K562 (cell line): ENCODE measurements around the gene RPS2. TPM values are rescaled to one million over a fixed set of nuclear protein-coding genes. Genes with fewer than 3 reads are reported as not detected.

Experiments
- CBFA2T3 ChIP-seq: fragments of 450-650 bp; IDR thresholded peaks from 2 replicates; pipeline ENCODE4 v1.6.1; 2017
- CREB1 ChIP-seq, 2 experiments: sonication (generic) in 1 of 2; formaldehyde crosslinking in 1 of 2; IDR thresholded peaks; 2 replicates each; pipeline versions ENCODE4 v1.6.1 to v1.8.0; 2012 to 2022; ENCODE audit warnings: inconsistent platforms in 1 of 2, mild to moderate bottlenecking in 1 of 2, missing genetic modification reagents in 1 of 2, moderate library complexity in 1 of 2
- STAT5A ChIP-seq: IDR thresholded peaks from 2 replicates; pipeline ENCODE4 v1.6.1; 2012; ENCODE audit warnings: low read length, inconsistent platforms, borderline replicate concordance
- ZNF24 ChIP-seq: fragments of 450-650 bp; IDR thresholded peaks from 2 replicates; pipeline ENCODE4 v1.6.1; 2016
- ZNF740 ChIP-seq, 3 experiments: fragments of 200-800 bp in 1 of 3; sonication (Bioruptor generic) in 1 of 3; sonication (generic) in 1 of 3; formaldehyde crosslinking in 1 of 3; IDR thresholded peaks; 2 replicates each; pipeline versions ENCODE4 v1.6.1 to v1.8.0; 2016 to 2022; ENCODE audit warnings: mild to moderate bottlenecking in 2 of 3, missing compliant biosample characterization in 2 of 3, missing genetic modification characterization in 2 of 3, missing genetic modification reagents in 1 of 3
- polyA plus RNA-seq, 8 experiments: library from polyadenylated mRNA; depleted of rRNA in 4 of 8; stranded (reverse) in 5 of 8; unstranded in 3 of 8; fragments of >200 nt; fragmentation: Nextera tagmentation in 2 of 8; fragmentation: Illumina TruSeq in 1 of 8; extraction: Ambion mirVana in 2 of 8; extraction: Trizol in 1 of 8; gene quantifications; 2 replicates each; pipeline versions ENCODE4 v1.2.1 to v1.2.3, GENCODE V29; 2011 to 2014; ENCODE audit warnings: inconsistent platforms in 1 of 8, missing spikeins in 1 of 8
- total RNA-seq, 7 experiments: library from RNA; depleted of rRNA in 6 of 7; stranded (reverse); fragments of >200 nt in 6 of 7; fragmentation: Illumina TruSeq in 2 of 7; extraction: Trizol in 2 of 7; gene quantifications; 2 replicates each; pipeline versions ENCODE4 v1.2.1 to v1.2.3, GENCODE V29; 2011 to 2021; ENCODE audit warnings: low replicate concordance in 1 of 7
- TF ChIP-seq, protein P1 (sequence below), 2 experiments: fragments of 450-650 bp in 1 of 2; sonication (generic) in 1 of 2; formaldehyde crosslinking in 1 of 2; IDR thresholded peaks; 2 replicates each; pipeline versions ENCODE4 v1.7.1 to v1.9.0; 2016 to 2022; ENCODE audit warnings: inconsistent platforms in 1 of 2, mild to moderate bottlenecking in 1 of 2, missing genetic modification reagents in 1 of 2
- TF ChIP-seq, protein P2 (sequence below): fragments of 200-800 bp; sonication (Bioruptor generic); IDR thresholded peaks from 2 replicates; pipeline ENCODE4 v1.6.1; 2017; ENCODE audit warnings: missing genetic modification characterization, missing compliant biosample characterization

RPS2 gene
- total and polyA plus RNA-seq, 9 of the 15 experiments (the other 6 are each of a cell fraction or from before 2014, with no cell fraction given): 834 to 4,794 (median 3,793) TPM

DNA sequence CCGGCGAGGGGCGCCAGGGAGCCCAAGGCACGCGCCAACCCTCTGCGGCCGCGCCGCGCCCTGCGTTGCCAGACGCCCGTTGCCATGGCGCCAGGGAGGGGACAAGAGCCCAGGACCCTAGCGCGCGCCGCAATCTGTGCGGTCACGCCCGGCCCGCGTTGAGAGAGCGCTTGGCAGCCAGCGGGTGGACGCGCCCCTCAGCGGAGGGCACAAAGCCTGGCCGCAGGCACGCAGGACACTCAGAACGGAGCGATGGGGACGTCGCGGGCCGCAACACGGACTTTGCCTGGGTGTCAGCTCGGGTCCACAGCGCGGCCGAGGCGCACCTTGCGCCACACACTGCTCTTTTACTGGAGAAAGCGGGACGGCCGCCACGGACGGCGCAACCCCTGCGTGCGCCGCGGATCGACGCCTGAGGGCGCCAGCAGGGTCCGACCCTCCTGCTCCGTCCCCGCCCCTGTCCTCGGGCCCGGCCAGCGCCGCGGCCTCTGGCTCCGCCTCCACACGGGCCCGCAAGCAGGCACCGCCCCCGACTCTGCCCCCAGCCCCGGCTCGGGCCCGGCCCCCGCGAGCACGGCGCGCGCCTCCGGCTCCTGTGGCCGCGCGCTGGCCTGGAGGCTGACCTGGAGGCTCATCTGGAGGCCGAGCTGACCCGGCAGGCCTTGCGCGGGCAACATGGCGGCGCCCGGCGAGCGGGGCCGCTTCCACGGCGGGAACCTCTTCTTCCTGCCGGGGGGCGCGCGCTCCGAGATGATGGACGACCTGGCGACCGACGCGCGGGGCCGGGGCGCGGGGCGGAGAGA, 19.1 kb upstream of the RPS2 start, which contains the start of gene GFER (continued):
- TF ChIP-seq ZNF24 (peak; percentile 65), CREB1 (IDR thresholded peaks at IDR 0.05) (no peak), CREB1 (CRISPR knock-in tag; IDR thresholded peaks at IDR 0.05) (peak; percentile 64; the same call in 1 of the 2 replicates), CBFA2T3 (no peak), STAT5A (no peak; the same call in 1 of the 2 replicates), ZNF740 (CRISPR knock-in tag; IDR thresholded peaks at IDR 0.05) (peak; percentile 52; the same call in 1 of the 2 replicates), ZNF740 (tag; IDR thresholded peaks at IDR 0.05) (no peak)
- TF ChIP-seq, protein P1, sequence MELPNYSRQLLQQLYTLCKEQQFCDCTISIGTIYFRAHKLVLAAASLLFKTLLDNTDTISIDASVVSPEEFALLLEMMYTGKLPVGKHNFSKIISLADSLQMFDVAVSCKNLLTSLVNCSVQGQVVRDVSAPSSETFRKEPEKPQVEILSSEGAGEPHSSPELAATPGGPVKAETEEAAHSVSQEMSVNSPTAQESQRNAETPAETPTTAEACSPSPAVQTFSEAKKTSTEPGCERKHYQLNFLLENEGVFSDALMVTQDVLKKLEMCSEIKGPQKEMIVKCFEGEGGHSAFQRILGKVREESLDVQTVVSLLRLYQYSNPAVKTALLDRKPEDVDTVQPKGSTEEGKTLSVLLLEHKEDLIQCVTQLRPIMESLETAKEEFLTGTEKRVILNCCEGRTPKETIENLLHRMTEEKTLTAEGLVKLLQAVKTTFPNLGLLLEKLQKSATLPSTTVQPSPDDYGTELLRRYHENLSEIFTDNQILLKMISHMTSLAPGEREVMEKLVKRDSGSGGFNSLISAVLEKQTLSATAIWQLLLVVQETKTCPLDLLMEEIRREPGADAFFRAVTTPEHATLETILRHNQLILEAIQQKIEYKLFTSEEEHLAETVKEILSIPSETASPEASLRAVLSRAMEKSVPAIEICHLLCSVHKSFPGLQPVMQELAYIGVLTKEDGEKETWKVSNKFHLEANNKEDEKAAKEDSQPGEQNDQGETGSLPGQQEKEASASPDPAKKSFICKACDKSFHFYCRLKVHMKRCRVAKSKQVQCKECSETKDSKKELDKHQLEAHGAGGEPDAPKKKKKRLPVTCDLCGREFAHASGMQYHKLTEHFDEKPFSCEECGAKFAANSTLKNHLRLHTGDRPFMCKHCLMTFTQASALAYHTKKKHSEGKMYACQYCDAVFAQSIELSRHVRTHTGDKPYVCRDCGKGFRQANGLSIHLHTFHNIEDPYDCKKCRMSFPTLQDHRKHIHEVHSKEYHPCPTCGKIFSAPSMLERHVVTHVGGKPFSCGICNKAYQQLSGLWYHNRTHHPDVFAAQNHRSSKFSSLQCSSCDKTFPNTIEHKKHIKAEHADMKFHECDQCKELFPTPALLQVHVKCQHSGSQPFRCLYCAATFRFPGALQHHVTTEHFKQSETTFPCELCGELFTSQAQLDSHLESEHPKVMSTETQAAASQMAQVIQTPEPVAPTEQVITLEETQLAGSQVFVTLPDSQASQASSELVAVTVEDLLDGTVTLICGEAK (IDR thresholded peaks at IDR 0.05): peak; percentile 31; the same call in 1 of the 2 replicates
- TF ChIP-seq, protein P1 (CRISPR knock-in tag; IDR thresholded peaks at IDR 0.05): no peak
- TF ChIP-seq, protein P2, sequence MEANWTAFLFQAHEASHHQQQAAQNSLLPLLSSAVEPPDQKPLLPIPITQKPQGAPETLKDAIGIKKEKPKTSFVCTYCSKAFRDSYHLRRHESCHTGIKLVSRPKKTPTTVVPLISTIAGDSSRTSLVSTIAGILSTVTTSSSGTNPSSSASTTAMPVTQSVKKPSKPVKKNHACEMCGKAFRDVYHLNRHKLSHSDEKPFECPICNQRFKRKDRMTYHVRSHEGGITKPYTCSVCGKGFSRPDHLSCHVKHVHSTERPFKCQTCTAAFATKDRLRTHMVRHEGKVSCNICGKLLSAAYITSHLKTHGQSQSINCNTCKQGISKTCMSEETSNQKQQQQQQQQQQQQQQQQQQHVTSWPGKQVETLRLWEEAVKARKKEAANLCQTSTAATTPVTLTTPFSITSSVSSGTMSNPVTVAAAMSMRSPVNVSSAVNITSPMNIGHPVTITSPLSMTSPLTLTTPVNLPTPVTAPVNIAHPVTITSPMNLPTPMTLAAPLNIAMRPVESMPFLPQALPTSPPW (CRISPR knock-in tag): peak; percentile 90
